Hindlimb muscle (tissue), 1 donor: ENCODE data around the gene MBTD1. TPM values are rescaled to one million over a fixed set of nuclear protein-coding genes. Genes with fewer than 3 reads are reported as not detected.
"Not testable (repeated sequence)": the region's sequence is repeated elsewhere in the genome, so short reads cannot be mapped to it uniquely, and the experiment has no call there.

Experiments used
- DNase-seq: peaks from one replicate; pipeline ENCODE4 v3.0.0-alpha.2; 2013
- polyA plus RNA-seq: library from polyadenylated mRNA; unstranded; fragments of 120-200 nt; gene quantifications from one replicate; pipeline ENCODE4 v1.2.1, GENCODE V29; 2013; ENCODE audit not compliant: insufficient read length

The MBTD1 gene
- polyA plus RNA-seq, 1 donor, result 24.7 TPM

GRCh38 chr17:51251010-51251409, 8.8 kb downstream of the MBTD1 start:
- no peak for DNase-seq

GRCh38 chr17:51250314-51250840, 9.5 kb downstream of the MBTD1 start:
- DNase-seq, result no peak

- DNase-seq, result no peak
These were observed 14.3 kb downstream of the MBTD1 start for GRCh38 chr17:51245535-51245934.

- DNase-seq, result no peak
These were observed 15.8 kb downstream of the MBTD1 start for GRCh38 chr17:51244041-51244440.

GRCh38 chr17:51240275-51240674, 19.6 kb downstream of the MBTD1 start:
- DNase-seq, result no peak

- DNase-seq, result no peak
These were observed 21.5 kb downstream of the MBTD1 start for GRCh38 chr17:51238255-51238887.

GRCh38 chr17:51234162-51234561, 25.7 kb downstream of the MBTD1 start:
- no peak for DNase-seq

GRCh38 chr17:51231999-51232398, 27.9 kb downstream of the MBTD1 start:
- DNase-seq, result no peak

GRCh38 chr17:51230306-51230705, 29.5 kb downstream of the MBTD1 start:
- DNase-seq, result no peak

- no peak for DNase-seq
These were observed 30.0 kb downstream of the MBTD1 start for GRCh38 chr17:51229889-51230288.

- DNase-seq, result no peak
These were observed 31.7 kb downstream of the MBTD1 start for GRCh38 chr17:51228161-51228560.

GRCh38 chr17:51225523-51225922, 34.3 kb downstream of the MBTD1 start:
- not testable (repeated sequence) for DNase-seq

- no peak for DNase-seq
These were observed 35.2 kb downstream of the MBTD1 start for GRCh38 chr17:51224402-51225262.

GRCh38 chr17:51221322-51221721, 38.5 kb downstream of the MBTD1 start:
- DNase-seq, result no peak

GRCh38 chr17:51217946-51218345, 41.9 kb downstream of the MBTD1 start:
- DNase-seq, result no peak

GRCh38 chr17:51214920-51215319, 44.9 kb downstream of the MBTD1 start:
- no peak for DNase-seq

- DNase-seq, result no peak
These were observed 56.0 kb downstream of the MBTD1 start for GRCh38 chr17:51203838-51204237.

- no peak for DNase-seq
These were observed 59.0 kb downstream of the MBTD1 start for GRCh38 chr17:51200846-51201245.

GRCh38 chr17:51200295-51200694, 59.6 kb downstream of the MBTD1 start:
- DNase-seq, result no peak

- DNase-seq, result no peak
These were observed 62.1 kb downstream of the MBTD1 start for GRCh38 chr17:51197754-51198153.

GRCh38 chr17:51191895-51192294, 68.0 kb downstream of the MBTD1 start:
- DNase-seq, result no peak

- DNase-seq, result no peak
These were observed 70.2 kb downstream of the MBTD1 start for GRCh38 chr17:51189628-51190027.

GRCh38 chr17:51189162-51189561, 70.7 kb downstream of the MBTD1 start:
- no peak for DNase-seq
